Hematopoietic multipotent progenitor cell (in vitro differentiated cells): ENCODE measurements around the gene CHMP6. TPM values are rescaled to one million over a fixed set of nuclear protein-coding genes. Genes with fewer than 3 reads are reported as not detected.
A peak's percentile ranks its signal among the peaks of the same experiment; 100 is the strongest.

Source experiments
- DNase-seq, 3 donors: peaks; one replicate each; pipeline ENCODE4 v3.0.0-alpha.2; 2011 to 2015; ENCODE audit warnings: low read depth in 2 of 3, low spot score in 2 of 3
- total RNA-seq: library from RNA; depleted of rRNA; stranded (reverse); fragments of >200 nt; gene quantifications from one replicate; pipeline ENCODE4 v1.2.3, GENCODE V29; 2012

Gene CHMP6
- total RNA-seq, 1 donor: 16.2 TPM

DNA sequence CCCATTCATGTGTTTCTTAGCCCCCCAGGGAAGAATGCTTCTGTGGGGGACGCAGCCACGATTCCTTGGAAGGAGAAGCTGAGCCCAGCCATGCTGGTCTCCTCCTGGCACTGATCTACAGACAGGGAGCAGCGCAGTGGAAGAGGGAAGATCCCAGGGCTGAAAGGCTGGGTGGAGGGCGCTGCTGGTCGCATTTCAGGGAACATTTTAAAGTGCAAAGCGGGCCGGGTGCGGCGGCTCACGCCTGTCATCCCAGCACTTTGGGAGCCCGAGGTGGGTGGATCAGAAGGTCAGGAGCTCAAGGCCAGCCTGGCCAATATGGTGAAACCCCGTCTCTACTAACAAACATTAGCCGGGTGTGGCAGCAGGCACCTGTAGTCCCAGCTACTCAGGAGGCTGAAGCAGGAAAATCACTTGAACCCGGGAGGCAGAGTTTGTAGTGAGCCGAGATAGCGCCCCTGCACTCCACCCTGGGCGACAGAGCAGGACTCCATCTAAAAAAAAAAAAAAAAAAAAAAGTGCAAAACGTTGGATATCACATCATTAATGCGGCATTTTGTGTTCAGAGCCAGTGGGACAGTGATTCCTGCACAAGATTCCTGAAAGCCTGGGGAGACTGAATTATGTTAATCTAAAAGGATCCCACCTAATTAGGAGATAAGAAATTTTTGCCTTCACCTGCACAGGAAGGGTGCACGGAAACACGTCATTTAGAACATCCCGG lies 558 bp upstream of the CHMP6 start:
- no peak for DNase-seq

DNA sequence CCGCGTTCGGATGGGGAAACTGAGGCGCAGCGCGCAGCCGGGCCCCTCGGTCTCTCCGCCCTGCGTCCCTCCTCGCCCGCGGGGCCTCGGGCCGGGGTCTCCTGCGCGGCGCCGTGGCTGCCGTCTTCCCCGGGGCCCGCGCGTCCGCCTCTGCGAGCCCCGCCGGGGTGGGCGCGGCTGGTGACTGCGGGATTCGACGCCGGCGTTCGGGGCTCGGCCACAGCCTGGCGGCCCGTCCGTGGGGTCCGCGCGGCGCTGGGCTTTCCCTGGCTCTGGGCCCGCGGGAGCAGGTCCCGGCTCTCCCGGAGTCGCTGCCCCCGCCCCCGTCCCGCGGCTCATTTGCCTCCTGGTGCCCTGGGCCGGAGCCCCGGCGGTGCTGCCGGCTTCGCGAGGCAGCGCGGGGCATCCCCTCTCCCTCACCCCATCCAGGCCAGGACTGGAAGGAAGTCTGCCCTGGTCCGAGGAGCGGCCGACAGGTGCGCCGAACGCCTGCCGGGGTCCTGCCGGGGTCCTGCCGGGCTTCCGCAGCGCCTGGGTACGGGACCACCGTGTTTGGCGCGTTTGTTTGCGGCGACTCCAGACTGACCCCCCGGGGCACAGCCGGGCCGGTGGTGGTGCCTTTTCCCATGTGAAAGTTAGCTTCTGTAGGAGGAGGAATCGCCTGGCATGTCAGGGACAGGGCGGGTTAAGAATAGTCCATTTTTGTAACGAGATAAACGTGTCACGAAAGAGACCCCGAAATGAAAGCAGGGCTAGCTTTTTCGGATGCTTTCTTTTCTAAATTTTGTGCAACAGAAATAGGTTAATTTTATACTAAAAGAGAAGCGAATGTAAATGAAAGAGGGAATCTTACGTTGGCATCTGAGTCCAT lies 671 bp downstream of the CHMP6 start:
- no peak for DNase-seq

DNA sequence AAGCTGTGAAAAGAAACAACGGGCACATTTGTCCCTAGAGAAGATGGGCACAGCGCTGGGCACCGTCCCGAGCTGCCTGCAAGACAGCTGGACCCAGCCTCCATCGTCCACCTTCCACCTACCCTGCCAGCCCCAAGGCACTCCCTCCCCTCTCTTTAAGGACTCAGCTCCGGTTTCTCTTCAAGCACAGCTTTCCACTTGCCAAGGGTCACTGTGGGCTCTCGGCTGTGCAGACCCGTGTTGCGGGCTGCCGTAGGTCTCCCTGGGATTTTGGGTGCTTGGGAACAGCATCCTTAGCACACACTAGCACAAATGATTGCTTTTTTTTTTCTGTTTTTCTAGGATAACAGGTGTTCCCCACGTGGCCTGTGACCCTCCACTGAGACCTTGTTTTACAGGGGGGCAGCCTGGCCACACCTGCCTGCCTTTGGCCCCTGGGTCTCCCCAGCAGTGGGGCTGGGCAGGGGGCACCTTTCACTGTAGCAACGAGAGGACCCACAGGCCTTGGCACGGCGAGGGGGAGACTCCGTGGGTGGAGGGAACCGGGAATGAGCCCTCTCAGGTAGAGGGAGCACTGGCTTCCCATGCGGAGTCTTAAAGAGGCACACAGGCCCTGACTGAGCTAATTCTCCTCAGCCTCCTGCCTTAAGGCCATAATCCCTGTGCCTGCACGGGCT lies 1.4 kb downstream of the CHMP6 start:
- DNase-seq: no peak

DNA sequence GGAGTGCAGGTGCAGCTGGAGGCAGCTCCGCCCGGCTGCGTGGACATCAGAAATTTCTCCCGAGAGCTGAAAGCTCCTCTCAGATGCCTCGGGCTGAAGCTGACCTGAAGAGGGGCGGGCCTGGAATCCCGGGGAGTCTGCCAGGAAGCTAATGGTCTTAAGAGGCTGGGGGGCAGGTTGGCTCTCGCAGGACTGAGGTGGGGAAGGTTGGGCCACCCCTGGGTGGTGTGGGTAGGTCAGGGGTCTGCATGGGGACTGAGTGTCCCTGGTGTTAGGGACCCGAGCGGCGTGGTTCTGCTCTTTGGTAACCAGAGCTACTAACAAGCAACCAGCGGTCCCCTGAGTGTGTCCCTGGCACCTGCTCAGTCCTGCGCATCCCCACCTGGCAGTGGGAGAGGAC lies 3.5 kb downstream of the CHMP6 start:
- no peak for DNase-seq

DNA sequence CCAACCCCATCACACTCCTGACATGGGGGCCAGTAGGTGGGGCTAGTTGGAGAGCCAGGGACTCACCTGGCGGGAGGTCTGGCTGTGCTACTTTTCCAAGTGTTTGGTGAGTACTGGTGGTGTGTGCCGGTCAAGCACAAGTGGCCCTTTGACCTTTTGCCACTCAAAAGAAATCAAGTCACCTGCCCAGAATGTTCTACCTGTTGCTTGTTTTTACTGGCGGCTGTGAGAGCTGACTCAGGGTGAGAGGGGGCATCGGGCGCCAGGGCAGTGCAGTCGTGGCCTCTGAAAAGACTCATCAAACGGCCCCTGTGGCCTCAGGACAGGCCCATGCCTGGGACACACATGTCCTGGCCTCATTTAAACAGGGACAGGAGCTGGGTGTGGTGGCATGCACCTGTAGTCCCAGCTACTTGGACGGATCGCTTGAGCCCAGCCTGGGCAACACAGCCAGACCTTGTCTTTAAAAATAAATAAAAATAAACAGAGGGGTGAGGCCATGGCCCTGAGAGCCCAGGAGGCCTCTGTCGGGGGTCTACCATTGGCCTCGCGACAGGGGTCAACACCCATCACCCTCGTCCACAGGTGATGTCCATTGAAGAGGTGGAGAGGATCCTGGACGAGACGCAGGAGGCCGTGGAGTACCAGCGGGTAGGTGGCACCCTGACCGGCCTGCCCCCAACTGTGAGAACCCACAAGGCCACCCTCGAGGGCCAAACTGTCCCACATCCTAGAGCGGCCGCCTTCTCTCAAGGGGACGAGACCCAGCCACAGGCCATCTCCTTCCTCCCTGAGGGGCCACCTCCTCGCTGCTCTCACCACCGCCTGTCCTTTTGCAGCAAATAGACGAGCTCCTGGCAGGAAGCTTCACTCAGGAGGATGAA lies 5.0 kb downstream of the CHMP6 start:
- no peak for DNase-seq

DNA sequence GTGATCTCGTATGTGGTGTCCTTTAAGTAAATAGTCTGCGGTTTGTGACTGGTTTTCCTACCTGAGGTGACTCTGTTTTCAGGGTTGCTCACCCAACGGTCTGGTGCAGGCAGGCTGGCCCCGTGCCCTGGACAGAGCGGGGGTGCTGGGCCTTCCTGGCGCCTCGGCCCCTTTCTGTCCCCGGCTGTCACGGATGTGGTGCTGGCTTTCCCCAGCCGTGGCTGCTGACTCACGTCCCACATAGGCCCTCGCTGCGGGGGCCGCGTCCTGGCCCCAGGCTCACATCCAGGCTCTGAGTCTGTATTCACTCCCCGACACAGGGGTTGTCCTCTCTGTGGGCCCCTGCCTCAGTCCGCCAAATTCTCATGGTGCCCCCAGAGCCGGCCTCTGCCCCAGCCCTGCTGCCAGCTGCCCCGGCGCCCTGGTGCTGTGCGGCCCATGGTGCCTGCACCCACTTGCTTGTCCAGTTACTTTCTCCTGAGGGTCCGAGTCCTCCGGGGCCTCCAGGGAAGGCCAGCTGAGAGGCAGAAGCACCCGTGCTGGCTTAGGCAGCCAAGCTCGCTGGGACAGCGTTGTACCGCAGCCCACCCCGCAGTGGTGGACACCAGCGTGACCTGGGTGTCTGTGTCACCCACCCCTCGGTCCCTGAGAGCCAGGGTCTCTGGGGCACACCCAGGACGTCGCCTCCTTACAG lies 5.9 kb downstream of the CHMP6 start:
- peak in 2 of 3 donors; percentile 45 to 63 for DNase-seq

DNA sequence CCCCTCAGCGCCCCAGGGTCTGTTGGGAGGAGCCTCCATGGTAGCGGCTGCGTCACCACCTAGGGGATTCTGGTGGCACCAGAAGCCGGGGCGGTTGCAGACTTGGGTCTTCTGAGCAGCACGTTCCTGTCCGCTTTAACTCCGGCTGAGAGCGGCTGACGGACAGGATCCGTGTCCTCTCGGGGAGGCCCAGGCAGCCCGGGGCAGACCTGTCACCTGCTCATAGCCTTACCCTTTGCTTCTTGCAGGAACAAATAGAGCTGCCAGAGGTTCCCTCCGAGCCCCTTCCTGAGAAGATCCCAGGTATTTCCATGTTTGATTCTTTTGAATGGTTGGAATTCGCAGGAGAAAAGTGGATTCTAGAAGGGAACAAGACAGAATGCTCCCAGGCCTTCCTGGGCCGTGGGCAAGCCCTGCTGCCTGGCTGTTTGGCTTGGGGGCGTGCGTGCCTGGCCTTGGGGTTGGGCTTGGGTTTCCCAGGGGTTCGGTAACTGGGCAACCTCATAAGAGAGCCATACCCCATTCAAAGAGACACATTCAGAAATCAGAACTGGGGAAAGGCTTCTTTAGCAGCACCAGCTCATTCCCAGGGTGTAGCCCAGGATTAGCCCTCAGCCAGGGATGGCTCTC lies 6.6 kb downstream of the CHMP6 start:
- DNase-seq: no peak

DNA sequence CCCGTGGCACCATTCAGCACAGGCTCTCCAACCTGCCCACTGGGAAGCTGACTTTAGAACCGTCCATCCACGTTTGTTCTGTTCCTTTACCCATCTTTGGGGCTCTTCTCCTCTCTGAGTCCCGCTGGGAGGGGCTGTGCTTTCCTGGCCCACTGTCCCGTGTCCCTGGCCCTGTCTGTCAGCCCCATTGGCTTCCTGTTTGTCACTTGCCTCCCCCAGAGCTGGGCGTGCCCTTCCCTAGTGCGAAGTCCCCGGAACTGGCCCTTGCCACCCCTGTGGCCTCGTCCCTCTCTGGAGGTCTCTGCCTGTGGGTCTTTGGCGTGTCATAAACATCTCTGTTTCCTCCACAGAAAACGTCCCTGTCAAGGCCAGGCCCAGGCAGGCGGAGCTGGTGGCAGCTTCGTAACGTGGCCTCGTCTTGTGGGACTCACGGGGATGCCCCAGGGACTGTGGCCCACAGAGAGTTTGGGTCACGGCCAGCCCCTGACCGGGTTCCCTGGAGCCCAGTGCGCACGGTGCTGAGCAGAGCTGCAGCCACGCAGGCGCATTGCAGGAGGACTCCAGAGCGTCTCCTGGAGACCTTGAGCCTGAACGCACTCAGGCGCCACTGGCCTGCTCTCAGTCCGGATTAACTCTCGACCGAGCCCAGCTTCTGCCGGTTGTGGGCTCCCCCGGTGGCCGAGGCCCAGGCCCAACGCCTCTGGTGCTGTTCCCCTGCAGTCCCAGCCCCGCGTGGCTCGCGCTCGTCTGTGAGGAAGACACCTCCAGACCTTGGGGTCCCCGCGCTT lies 7.3 kb downstream of the CHMP6 start:
- DNase-seq: no peak

DNA sequence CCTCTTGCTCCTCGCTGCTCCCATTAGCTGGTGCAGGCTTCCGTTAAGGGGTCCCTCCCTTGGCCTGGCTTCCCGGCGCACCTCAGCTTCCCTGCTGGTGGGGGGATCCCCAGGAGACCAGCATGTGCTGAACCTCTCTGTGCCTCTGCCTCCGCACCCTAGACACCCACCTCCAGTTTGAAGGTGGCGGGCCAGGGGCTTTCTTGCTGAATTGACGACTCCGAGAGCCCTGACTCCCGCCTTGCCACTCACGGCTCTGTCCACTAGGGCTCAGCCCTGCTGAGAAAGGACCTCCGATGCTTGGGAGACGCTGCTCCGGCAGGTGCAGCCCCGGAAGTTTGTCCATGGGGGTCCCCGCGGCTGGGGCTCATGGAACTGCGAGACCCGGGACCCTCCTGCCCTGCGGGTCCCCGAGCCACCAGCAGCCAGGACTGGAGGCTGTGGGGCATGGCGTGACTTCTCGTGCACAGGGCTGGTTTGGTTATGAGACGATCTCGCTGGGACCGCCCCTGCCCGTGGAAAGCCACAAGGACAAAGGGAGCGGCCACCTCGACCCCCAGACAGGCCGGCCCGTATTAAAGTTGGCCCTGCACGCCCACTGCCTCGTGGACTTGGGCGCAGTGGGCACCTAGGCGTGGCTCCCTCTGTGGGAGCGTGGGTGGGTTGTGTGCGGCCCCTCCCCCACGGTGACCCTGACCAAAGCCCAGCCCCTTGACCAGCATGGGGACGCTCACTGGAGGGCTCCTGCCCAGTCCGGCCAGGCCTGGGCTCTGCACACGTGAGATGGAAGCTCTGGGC lies 8.1 kb downstream of the CHMP6 start:
- DNase-seq: no peak

DNA sequence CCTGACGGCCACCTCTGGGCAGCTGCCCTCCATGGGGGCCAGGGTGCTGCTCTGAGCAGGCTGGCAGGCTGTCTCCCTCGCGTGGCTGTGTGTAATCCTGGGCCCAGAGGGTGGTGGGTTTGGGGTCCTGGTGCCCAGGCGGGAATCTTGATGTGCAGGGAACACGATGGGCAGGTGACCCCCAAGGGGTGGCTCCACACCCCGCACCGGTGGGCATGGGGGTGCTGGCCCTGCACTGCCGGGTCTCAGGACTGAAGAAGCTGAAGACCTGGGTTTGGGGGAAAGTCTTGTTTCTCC lies 8.6 kb downstream of the CHMP6 start:
- no peak for DNase-seq

DNA sequence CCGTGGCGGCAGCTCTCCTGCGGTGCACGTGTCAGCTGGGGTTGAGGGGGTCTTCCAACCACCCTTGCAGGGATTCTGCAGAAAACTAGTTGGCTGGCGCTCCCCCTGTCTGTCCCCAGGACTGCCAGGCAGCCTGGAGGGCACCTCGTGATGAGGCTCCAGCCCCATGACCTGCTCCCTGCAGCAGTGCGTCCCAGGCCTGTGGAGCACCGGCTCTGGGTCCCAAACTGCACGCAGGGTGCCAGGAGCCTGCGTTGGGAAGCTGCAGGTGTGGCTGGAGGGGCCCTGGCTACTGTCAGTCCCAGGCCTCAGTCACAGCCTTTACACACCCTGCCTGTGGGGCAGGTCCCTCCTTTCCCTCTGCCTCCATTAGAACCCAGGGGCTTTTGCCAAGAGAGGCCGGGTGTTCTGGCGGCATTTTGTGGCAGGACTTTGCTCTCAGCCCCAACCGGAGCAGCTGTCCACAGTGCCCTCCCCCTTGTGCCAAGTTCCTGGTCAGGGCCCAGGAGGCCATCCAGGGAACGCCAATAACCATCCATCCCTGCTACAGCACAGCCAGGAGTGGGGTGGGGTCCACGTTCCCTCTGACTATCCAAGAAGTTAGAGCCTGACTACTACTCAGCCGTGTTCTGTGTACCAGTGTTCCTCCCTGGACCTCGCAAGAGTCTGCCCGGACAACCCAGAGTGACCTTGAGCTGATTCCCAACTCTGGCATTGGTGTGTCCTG lies 9.2 kb downstream of the CHMP6 start:
- no peak for DNase-seq

DNA sequence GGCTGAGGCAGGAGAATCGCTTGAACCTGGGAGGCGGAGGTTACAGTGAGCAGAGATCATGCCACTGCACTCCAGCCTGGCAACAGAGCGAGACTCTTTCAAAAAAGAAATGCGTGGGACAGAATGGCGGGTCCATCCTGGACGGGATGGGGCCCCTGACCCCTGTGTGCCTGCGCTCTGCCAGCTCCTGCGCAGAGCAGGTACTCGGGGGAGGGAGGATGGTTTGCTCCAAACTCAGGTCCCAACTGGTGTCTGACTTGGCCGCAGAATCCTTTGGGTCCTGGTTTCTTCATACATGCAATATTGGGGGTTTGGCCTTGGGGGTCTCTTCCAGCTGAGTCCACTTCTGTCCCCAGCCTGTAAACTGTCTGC lies 10.4 kb downstream of the CHMP6 start:
- DNase-seq: no peak

DNA sequence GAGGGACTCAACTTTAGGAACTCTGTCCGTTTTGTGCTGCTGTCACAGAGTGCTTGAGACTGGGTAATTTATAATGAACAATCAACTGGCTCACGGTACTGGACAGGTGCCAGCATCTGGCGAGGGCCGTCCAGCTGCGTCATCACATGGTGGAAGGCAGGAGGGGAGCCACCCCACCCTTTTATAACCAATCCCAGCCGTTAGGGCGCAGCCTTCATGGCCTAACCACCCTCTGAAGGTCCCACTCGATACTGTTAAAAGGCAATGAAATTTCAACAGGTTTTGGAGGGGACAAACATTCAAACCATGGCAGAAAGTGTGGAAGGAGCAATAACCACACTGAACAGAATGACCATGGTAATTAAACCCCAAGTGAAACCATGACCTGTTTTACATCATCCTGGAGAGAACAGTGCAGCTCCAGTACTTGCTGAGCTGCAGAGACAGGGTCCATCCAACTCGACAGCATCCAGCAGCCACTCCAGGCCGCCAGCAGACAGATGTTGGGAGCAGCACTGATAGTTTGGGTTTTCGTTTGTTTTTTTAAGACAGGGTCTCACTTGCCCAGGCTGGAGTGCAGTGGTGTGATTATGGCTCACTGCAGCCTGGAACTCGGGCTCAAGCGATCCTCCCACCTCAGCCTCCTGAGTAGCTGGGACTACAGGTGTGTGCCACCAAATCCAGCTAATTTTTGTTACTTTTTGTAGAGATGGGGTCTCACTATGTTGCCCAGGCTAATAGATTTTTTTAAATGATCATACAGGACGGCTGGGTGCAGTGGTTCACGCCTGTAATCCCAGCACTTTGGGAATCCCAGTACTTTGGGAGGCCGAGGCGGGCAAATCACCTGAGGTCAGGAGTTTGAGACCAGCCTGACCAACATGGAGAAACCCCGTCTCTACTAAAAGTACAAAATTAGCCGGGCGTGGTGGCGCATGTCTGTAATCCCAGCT lies 11.0 kb downstream of the CHMP6 start:
- peak in 1 of 3 donors; percentile 61 for DNase-seq

DNA sequence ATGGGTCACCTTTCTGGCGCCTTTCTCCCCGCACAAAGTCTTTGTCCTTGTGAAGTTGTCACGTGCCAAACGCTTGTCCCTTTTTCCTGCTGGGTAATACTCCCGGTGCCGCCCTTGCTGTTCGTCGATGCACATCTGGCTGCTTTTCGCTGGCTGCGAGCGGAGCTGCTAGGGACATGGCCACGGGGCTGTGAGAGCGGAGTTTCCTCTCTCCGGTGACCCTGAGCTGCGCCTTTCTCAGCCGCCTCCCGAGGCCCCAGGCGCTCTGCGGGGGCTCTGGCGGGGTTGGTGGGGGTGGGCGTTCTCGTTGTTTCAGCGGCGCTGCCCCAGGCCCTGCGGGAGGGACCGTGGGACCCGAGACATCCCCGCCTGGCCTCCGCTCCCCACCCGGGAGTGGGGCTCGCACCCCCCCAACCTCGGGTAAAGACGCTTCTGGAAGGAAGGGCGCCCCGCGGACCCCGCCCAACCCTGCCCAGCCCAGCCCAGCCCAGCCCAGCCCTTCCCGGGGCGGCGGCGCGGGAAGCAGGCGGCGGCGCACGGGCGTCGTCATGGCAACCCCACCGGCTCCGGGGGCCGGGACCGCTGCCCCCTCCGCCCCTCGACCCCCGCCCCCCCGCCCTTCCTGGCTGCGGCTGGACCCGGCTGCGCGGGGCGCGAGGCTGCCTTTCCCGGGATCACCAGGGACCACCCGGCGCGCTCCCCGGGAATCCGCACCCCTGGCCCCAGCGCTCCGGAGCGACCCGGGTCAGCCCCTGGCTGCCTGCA lies 12.3 kb downstream of the CHMP6 start:
- no peak for DNase-seq

DNA sequence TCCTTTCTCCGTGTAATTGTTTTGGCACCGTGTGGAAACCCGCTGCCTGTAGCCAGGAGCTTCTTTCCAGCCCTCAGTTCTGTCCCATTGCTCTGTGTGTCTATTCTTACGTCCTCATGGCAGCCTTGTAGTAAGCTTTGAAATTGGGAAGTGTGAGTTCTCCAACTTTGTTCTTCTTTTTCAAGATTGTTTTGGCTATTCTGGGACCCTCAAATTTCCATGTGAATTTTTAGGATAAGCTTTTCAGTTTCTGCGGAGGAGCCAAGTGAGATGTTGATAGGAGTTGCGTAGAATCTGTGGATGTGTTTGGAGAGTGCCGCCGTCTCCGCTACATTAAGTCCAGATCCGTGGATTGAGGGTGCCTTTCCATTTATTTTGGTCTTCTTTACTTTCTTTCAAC lies 15.2 kb downstream of the CHMP6 start:
- DNase-seq: no peak

DNA sequence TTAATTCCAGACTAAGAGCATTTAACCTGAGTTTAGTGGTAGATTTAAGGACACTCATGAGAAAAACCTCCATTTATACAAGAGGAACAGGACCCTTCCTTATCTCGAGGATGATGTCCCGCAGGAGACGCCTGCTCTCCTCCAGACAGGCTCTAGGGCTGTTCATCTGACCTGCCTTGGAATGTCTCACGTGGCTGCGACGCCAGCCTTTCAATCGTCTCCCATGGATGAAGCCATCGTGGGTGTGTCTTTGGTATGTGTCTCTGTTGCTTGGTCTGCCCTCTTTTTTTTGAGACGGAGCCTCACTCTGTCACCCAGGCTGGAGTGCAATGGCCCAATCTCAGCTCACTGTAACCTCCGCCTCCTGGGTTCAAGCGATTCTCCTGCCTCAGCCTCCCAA lies 16.5 kb downstream of the CHMP6 start:
- DNase-seq: no peak
